ENCODE measurements around the gene CATSPERE.

Gene CATSPERE

GRCh38 chr1:244447552-244447951 is 13.5 kb upstream of the CATSPERE start:
- no peak for DNase-seq (ENCODE audit: low read depth)
- H3K4me3 ChIP-seq (ENCODE audit: low read length), result no peak overlapping the region
- TF ChIP-seq, protein P1, sequence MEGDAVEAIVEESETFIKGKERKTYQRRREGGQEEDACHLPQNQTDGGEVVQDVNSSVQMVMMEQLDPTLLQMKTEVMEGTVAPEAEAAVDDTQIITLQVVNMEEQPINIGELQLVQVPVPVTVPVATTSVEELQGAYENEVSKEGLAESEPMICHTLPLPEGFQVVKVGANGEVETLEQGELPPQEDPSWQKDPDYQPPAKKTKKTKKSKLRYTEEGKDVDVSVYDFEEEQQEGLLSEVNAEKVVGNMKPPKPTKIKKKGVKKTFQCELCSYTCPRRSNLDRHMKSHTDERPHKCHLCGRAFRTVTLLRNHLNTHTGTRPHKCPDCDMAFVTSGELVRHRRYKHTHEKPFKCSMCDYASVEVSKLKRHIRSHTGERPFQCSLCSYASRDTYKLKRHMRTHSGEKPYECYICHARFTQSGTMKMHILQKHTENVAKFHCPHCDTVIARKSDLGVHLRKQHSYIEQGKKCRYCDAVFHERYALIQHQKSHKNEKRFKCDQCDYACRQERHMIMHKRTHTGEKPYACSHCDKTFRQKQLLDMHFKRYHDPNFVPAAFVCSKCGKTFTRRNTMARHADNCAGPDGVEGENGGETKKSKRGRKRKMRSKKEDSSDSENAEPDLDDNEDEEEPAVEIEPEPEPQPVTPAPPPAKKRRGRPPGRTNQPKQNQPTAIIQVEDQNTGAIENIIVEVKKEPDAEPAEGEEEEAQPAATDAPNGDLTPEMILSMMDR (IDR thresholded peaks at IDR 0.05; ENCODE audit: insufficient read depth, low read depth, low read length, missing control alignments), result no peak

GRCh38 chr1:244448279-244449036 is 12.6 kb upstream of the CATSPERE start:
- no peak overlapping the region for H3K4me3 ChIP-seq (ENCODE audit: low read length)
- TF ChIP-seq, protein P1 (IDR thresholded peaks at IDR 0.05; ENCODE audit: insufficient read depth, low read depth, low read length, missing control alignments), result no peak
- no peak for DNase-seq (ENCODE audit: low read depth)

- peak overlapping the region; percentile 90 for H3K4me3 ChIP-seq (ENCODE audit: low read length)
- DNase-seq (ENCODE audit: low read depth), result no peak
- TF ChIP-seq, protein P1 (IDR thresholded peaks at IDR 0.05; ENCODE audit: insufficient read depth, low read depth, low read length, missing control alignments), result no peak
These were observed 11.1 kb upstream of the CATSPERE start for GRCh38 chr1:244449936-244450508.

GRCh38 chr1:244450597-244451538 is 10.2 kb upstream of the CATSPERE start:
- peak overlapping the region; percentile 90 for H3K4me3 ChIP-seq (ENCODE audit: low read length)
- peak; percentile 54 for DNase-seq (ENCODE audit: low read depth)
- TF ChIP-seq, protein P1 (IDR thresholded peaks at IDR 0.05; ENCODE audit: insufficient read depth, low read depth, low read length, missing control alignments), result no peak

- peak within 1 kb of the TSS; percentile 90 for H3K4me3 ChIP-seq (ENCODE audit: low read length)
- TF ChIP-seq, protein P1 (IDR thresholded peaks at IDR 0.05; ENCODE audit: insufficient read depth, low read depth, low read length, missing control alignments), result no peak
- DNase-seq (ENCODE audit: low read depth), result no peak
These were observed 9.5 kb upstream of the CATSPERE start, which contains the start of gene ADSS2 for GRCh38 chr1:244451539-244451950. Gene ADSS2 (minus strand): TSS chr1:244451909. CDS start chr1:244451817, 92 bp downstream.

DNA sequence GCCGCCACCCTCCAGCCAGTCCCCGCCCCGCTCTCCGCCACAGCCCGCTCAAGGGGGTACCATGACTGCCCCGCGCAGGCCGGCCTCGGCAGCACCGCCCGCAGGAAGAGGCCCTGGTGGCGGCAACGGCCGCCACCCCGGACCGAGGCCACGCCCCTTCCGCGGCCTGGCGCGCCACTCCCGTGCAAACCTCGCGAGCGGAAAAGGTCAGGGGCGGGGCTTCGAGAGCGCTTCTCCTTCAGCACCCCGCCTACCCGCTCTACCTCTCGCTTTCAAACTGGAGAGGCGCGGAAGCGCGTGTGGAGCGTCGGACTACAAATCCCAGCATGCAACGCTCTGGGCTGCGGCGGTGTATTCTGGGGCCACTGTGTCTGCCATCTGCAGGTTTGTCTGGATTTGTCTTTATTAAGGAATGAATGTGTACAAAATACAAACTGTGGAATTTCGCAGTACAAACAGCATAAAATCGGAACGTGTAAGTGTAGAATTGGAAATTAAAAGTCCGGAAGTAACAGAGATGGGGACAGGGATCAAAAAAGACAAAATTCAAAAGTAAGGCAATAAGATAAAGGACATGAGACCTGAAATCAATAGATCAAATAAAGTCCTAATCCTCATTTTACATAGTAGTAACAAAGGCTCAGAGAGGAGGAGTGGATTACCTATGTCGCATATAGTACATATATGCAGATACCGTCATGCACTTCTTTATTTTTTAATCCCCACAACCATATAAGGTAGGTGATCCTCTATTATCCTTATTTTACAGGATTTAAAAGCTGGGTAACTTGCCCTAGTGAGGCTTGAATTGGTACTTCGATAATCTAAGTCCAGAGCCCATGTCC is 8.9 kb upstream of the CATSPERE start:
- TF ChIP-seq, protein P1 (IDR thresholded peaks at IDR 0.05; ENCODE audit: insufficient read depth, low read depth, low read length, missing control alignments), result peak; percentile 35

More for the DNA sequence above, 8.9 kb upstream of the CATSPERE start:
- peak overlapping the region; percentile 90 for H3K4me3 ChIP-seq (ENCODE audit: low read length)
- DNase-seq (ENCODE audit: low read depth), result peak; percentile 99
